ENCODE results near the gene ITPRIP.

The ITPRIP gene

GRCh38 chr10:104323085-104323484 is 15.2 kb downstream of the ITPRIP start:
- TF ChIP-seq EGR1 (IDR thresholded peaks at IDR 0.05) (no peak), YY1 (IDR thresholded peaks at IDR 0.05; ENCODE audit: low read depth) (no peak), RAD21 (IDR thresholded peaks at IDR 0.05; ENCODE audit: low read depth) (no peak), EP300 (IDR thresholded peaks at IDR 0.05; ENCODE audit: borderline replicate concordance) (no peak), ZBTB7A (IDR thresholded peaks at IDR 0.05; ENCODE audit: low read depth) (no peak), FOXM1 (IDR thresholded peaks at IDR 0.05; ENCODE audit: borderline replicate concordance, low read depth) (no peak), REST (IDR thresholded peaks at IDR 0.05; ENCODE audit: low read depth) (no peak), TAF1 (IDR thresholded peaks at IDR 0.05; ENCODE audit: low read depth) (no peak), TCF12 (IDR thresholded peaks at IDR 0.05; ENCODE audit: low read depth) (no peak), CEBPB (IDR thresholded peaks at IDR 0.05) (no peak), CREB1 (IDR thresholded peaks at IDR 0.05; ENCODE audit: low read depth) (no peak), NFIC (IDR thresholded peaks at IDR 0.05) (no peak), TEAD4 (IDR thresholded peaks at IDR 0.05) (no peak)
- TF ChIP-seq, protein P1, sequence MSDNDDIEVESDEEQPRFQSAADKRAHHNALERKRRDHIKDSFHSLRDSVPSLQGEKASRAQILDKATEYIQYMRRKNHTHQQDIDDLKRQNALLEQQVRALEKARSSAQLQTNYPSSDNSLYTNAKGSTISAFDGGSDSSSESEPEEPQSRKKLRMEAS (IDR thresholded peaks at IDR 0.05), result no peak
- TF ChIP-seq, protein P2, sequence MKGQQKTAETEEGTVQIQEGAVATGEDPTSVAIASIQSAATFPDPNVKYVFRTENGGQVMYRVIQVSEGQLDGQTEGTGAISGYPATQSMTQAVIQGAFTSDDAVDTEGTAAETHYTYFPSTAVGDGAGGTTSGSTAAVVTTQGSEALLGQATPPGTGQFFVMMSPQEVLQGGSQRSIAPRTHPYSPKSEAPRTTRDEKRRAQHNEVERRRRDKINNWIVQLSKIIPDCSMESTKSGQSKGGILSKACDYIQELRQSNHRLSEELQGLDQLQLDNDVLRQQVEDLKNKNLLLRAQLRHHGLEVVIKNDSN (IDR thresholded peaks at IDR 0.05), result no peak

DNA sequence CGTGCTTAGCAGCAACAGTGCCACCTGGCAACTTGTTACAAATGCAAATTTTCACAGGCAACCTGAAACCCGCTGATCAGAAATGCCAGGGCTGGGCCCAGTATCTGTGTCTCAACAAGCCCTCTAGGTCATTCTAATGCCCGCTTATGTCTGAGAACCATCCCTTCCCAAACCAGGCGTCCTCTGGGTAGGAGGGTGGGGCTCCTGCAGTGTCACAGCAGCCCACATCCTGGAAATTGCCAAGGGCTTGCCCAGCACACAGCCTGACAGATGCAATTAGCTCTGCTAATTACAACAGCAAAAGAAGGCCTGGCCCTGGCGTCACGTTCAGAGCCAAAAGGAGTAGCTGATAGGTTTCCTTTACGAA is 15.9 kb downstream of the ITPRIP start:
- TF ChIP-seq TCF12 (IDR thresholded peaks at IDR 0.05; ENCODE audit: low read depth) (no peak), FOXM1 (IDR thresholded peaks at IDR 0.05; ENCODE audit: borderline replicate concordance, low read depth) (no peak), CREB1 (IDR thresholded peaks at IDR 0.05; ENCODE audit: low read depth) (no peak), CEBPB (IDR thresholded peaks at IDR 0.05) (no peak), NFIC (IDR thresholded peaks at IDR 0.05) (no peak), TAF1 (IDR thresholded peaks at IDR 0.05; ENCODE audit: low read depth) (no peak), YY1 (IDR thresholded peaks at IDR 0.05; ENCODE audit: low read depth) (no peak), ZBTB7A (IDR thresholded peaks at IDR 0.05; ENCODE audit: low read depth) (no peak), EP300 (IDR thresholded peaks at IDR 0.05; ENCODE audit: borderline replicate concordance) (no peak), TEAD4 (IDR thresholded peaks at IDR 0.05) (no peak), EGR1 (IDR thresholded peaks at IDR 0.05) (no peak), REST (IDR thresholded peaks at IDR 0.05; ENCODE audit: low read depth) (no peak)

GRCh38 chr10:104321725-104322415 is 16.4 kb downstream of the ITPRIP start:
- TF ChIP-seq REST (IDR thresholded peaks at IDR 0.05; ENCODE audit: low read depth) (no peak), ZBTB7A (IDR thresholded peaks at IDR 0.05; ENCODE audit: low read depth) (no peak)

DNA sequence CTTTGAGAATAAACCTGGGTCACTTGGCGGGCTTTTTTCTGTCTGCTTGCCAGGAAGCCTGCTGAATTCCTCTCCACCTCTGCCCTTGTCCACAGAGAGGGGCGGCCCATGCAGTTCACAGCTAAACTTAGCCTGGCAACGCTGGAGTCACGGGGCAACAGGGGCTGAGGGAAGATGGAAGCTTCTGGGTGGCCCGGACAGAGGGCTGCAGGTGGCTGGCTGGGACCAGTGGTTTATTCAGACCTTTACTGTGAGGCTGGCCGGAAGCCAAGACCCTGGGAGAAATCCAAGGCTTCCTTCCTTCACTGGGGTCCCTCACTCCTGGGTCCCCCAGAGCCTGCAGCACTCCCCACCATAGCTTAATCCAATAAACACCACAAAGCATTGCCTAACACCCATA is 17.0 kb downstream of the ITPRIP start:
- TF ChIP-seq EGR1 (IDR thresholded peaks at IDR 0.05) (no peak), CREB1 (IDR thresholded peaks at IDR 0.05; ENCODE audit: low read depth) (no peak), FOXM1 (IDR thresholded peaks at IDR 0.05; ENCODE audit: borderline replicate concordance, low read depth) (no peak), EP300 (IDR thresholded peaks at IDR 0.05; ENCODE audit: borderline replicate concordance) (no peak), TEAD4 (IDR thresholded peaks at IDR 0.05) (no peak), ZBTB7A (IDR thresholded peaks at IDR 0.05; ENCODE audit: low read depth) (no peak), RAD21 (IDR thresholded peaks at IDR 0.05; ENCODE audit: low read depth) (no peak), TAF1 (IDR thresholded peaks at IDR 0.05; ENCODE audit: low read depth) (no peak), YY1 (IDR thresholded peaks at IDR 0.05; ENCODE audit: low read depth) (no peak), TCF12 (IDR thresholded peaks at IDR 0.05; ENCODE audit: low read depth) (no peak), NFIC (IDR thresholded peaks at IDR 0.05) (no peak), REST (IDR thresholded peaks at IDR 0.05; ENCODE audit: low read depth) (no peak), CEBPB (IDR thresholded peaks at IDR 0.05) (no peak)
- TF ChIP-seq, protein P2 (IDR thresholded peaks at IDR 0.05), result no peak
- TF ChIP-seq, protein P1 (IDR thresholded peaks at IDR 0.05), result no peak

Measured in Ishikawa (cell line).